RWPE2 (cell line): ENCODE measurements around the gene TNN.

Experiments used
- ATAC-seq: fragments of 200-7000 bp; cut with Tn5 transposase; 3 replicates; pipeline ENCODE4 v1.9.1; 2021; ENCODE audit warnings: low read depth
- DNase-seq: peaks from one replicate; pipeline ENCODE4 v3.0.0-alpha.2; 2020; ENCODE audit warnings: low spot score
- H3K27ac ChIP-seq: fragments of 450-650 bp; 2 replicates; pipeline ENCODE4 v1.5.1; 2017; ENCODE audit warnings: mild to moderate bottlenecking; ENCODE audit not compliant: poor library complexity, severe bottlenecking
- H3K27me3 ChIP-seq: fragments of 250-450 bp; sonication (Bioruptor Pico); 2 replicates; pipeline ENCODE4 v1.5.1; 2021; ENCODE audit warnings: mild to moderate bottlenecking, moderate library complexity; ENCODE audit not compliant: insufficient read depth, poor library complexity, severe bottlenecking
- H3K36me3 ChIP-seq: fragments of 250-450 bp; sonication (Bioruptor Pico); 2 replicates; pipeline ENCODE4 v1.5.1; 2020; ENCODE audit warnings: low read depth, mild to moderate bottlenecking, moderate library complexity
- H3K4me1 ChIP-seq: fragments of 250-450 bp; sonication (Bioruptor Pico); 2 replicates; pipeline ENCODE4 v1.5.1; 2021; ENCODE audit warnings: mild to moderate bottlenecking, moderate library complexity; ENCODE audit not compliant: insufficient read depth, poor library complexity, severe bottlenecking
- H3K4me3 ChIP-seq: fragments of 250-450 bp; sonication (Bioruptor Pico); 2 replicates; pipeline ENCODE4 v1.5.1; 2021; ENCODE audit warnings: mild to moderate bottlenecking, moderate library complexity; ENCODE audit not compliant: severe bottlenecking
- H3K9me3 ChIP-seq: fragments of 250-450 bp; sonication (Bioruptor Pico); 2 replicates; pipeline ENCODE4 v1.5.1; 2021; ENCODE audit warnings: mild to moderate bottlenecking, moderate library complexity; ENCODE audit not compliant: severe bottlenecking
- TF ChIP-seq, protein P1 (sequence below): fragments of 450-650 bp; IDR thresholded peaks from one replicate; pipeline ENCODE4 v1.5.1; 2017; ENCODE audit warnings: mild to moderate bottlenecking, moderate library complexity; ENCODE audit not compliant: poor library complexity, severe bottlenecking

TNN gene

DNA sequence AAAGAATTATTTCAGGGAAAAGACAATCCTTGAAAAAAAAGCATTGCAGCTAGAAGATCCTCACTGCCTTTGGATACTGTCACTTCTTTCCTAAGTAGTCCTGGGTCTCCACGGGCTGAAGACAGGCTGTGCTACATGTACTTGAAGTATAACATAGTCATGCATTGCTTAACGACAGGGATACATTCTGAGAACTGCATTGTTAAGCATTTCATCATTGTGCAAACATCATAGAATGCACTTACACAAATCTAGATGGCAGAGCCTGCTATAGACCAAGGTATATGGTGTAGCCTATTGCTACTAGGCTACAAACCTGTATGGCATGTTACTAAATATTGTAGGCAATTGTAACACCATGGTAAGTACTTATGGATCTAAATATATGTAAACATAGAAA, 70.9 kb downstream of the TNN start:
- Histone ChIP-seq H3K9me3 (no peaks in the 10 kb centered on the region), H3K27ac (no peak overlapping the region), H3K27me3 (no peaks in the 10 kb centered on the region), H3K36me3 (no peaks in the 10 kb centered on the region), H3K4me3 (no peak overlapping the region), H3K4me1 (no peaks in the 10 kb centered on the region)
- TF ChIP-seq, protein P1, sequence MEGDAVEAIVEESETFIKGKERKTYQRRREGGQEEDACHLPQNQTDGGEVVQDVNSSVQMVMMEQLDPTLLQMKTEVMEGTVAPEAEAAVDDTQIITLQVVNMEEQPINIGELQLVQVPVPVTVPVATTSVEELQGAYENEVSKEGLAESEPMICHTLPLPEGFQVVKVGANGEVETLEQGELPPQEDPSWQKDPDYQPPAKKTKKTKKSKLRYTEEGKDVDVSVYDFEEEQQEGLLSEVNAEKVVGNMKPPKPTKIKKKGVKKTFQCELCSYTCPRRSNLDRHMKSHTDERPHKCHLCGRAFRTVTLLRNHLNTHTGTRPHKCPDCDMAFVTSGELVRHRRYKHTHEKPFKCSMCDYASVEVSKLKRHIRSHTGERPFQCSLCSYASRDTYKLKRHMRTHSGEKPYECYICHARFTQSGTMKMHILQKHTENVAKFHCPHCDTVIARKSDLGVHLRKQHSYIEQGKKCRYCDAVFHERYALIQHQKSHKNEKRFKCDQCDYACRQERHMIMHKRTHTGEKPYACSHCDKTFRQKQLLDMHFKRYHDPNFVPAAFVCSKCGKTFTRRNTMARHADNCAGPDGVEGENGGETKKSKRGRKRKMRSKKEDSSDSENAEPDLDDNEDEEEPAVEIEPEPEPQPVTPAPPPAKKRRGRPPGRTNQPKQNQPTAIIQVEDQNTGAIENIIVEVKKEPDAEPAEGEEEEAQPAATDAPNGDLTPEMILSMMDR: no peak
- DNase-seq (no peak), ATAC-seq (peak; percentile 66)

DNA sequence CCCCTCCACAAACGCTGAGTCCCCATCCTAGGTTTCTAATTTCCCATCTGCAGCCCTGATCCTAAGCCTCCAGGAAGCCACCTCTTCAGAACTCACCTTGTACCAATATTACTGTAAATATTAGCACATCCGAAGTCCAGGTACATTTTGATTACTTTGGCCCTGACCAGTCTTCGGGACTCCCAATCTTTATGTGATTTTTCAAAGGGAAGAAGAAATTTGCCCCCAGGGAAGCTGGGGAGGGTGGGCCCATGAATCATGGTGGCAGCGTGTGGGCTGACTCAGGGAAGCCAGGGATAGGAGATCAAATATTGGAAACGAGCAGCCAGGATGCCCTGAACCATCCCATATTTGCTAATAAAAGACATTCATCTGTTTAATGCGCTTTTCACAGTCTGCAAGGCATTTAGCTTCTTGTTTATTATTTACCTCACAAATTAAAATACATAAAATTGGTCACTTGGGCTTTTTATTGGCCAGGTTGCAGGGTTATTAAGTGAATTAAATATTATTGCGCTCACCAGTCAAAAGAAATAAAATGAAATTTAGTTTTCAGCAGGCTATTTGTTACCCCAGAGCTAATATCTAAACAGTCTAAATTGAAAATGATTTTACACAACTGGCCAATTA, 78.4 kb downstream of the TNN start:
- Histone ChIP-seq H3K4me1 (peaks cover 9% of the 10 kb centered on the region), H3K4me3 (no peak overlapping the region), H3K27me3 (no peaks in the 10 kb centered on the region), H3K27ac (no peak overlapping the region), H3K9me3 (no peaks in the 10 kb centered on the region), H3K36me3 (no peaks in the 10 kb centered on the region)
- ATAC-seq (peak; percentile 67), DNase-seq (no peak)
- TF ChIP-seq, protein P1: no peak

DNA sequence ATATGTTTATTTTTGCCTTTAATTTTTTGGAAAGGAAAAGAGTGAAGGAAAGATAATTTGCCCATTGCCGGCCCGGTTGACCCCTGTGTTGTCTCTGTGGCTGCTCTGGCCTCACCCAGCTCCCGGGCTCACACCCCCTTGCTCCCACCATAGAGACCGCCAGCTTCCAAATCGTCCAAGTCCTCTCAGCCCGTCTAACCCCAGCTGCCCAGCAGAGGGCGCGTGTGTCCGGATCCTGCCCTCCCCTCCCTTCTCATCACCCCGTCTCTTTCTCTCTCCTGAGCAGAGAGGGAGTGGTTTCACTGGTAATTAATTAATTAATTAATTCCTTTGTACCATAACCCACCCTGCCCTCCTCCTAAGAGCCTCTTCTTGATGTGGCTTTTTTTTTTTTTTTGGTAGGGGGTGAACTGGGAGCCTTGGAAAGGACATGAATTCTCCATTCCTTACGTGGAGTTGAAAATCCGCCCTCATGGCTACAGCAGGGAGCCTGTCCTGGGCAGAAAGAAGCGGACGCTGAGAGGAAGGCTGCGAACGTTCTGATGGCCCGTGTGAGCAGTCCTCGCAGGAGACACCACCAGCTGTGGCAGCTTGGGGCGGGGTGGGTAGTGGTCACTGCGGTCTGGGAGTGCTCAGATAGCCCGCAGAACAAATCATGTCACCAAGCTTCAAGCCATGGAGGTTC, 79.0 kb downstream of the TNN start:
- TF ChIP-seq, protein P1: peak; percentile 95
- ATAC-seq (peak; percentile 84), DNase-seq (no peak)
- Histone ChIP-seq H3K4me3 (no peak overlapping the region), H3K36me3 (no peaks in the 10 kb centered on the region), H3K27me3 (no peaks in the 10 kb centered on the region), H3K9me3 (no peaks in the 10 kb centered on the region), H3K4me1 (peaks cover 9% of the 10 kb centered on the region), H3K27ac (no peak overlapping the region)

DNA sequence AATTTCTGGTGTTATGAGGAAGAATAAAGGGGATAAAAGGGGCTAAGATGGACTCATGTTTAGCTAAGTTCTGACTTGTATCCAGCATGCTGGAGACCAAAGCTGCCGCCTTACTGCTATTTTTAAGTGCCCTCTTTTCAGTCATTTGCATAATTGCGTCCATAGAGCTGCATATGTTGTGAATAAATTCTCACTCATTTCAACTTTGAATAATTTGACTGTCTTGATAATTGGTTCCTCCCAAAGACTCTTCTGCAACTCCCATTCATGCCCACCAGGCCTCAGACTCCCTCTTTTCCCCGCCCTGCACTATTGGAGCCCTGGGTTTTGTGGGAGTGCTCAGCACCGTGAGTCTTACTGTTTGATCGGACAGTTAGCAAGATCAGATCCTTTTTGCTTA, 79.9 kb downstream of the TNN start:
- no peaks in the 10 kb centered on the region for H3K36me3 ChIP-seq
- no peak for DNase-seq
- no peaks in the 10 kb centered on the region for H3K9me3 ChIP-seq
- peaks cover 8% of the 10 kb centered on the region for H3K27me3 ChIP-seq
- no peak for ATAC-seq
- TF ChIP-seq, protein P1: no peak
- no peak overlapping the region for H3K27ac ChIP-seq
- peaks cover 9% of the 10 kb centered on the region for H3K4me1 ChIP-seq
- H3K4me3 ChIP-seq: no peak overlapping the region

DNA sequence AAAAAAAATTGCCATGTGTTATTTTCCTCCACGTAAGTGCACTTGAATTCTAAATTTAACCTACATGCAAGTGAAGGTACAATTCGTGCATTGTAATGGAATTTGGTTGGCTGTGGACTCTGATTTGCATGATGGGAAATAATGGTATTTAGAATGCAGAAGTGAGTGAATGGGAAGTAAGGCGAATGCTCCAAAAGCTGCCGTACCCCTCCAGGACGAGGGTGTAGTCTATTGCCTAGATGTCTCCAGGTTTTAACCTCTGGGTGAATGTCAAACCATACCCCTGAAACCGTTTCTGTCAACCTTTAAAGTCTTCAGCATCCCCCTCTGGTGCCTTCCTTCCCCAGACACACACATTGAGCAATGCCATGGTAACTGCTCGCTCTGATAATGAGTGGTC, 80.4 kb downstream of the TNN start:
- no peak for DNase-seq
- Histone ChIP-seq H3K9me3 (no peaks in the 10 kb centered on the region), H3K4me1 (peaks cover 9% of the 10 kb centered on the region), H3K27ac (no peak overlapping the region), H3K36me3 (no peaks in the 10 kb centered on the region), H3K27me3 (peaks cover 13% of the 10 kb centered on the region), H3K4me3 (no peak overlapping the region)
- ATAC-seq: no peak
- TF ChIP-seq, protein P1: no peak
